K562 (cell line): ENCODE measurements around the gene C1orf167. TPM values are rescaled to one million over a fixed set of nuclear protein-coding genes. Genes with fewer than 3 reads are reported as not detected.

ENCODE experiments used
- BRCA1 ChIP-seq, 2 experiments: fragments of 450-650 bp in 1 of 2; sonication (generic) in 1 of 2; formaldehyde crosslinking in 1 of 2; IDR thresholded peaks; 2 replicates each; pipeline versions ENCODE4 v1.5.0 to v1.6.1; 2017 to 2020; ENCODE audit warnings: mild to moderate bottlenecking in 1 of 2, missing genetic modification reagents in 1 of 2
- CBFA2T2 ChIP-seq: fragments of 450-650 bp; conservative IDR thresholded peaks from 2 replicates; pipeline ENCODE4 v1.6.1; 2017; ENCODE audit warnings: mild to moderate bottlenecking
- CBX5 ChIP-seq: IDR thresholded peaks from 2 replicates; pipeline ENCODE4 v1.6.1; 2014; ENCODE audit warnings: low read depth, borderline replicate concordance
- E4F1 ChIP-seq: fragments of 250-450 bp; sonication (Bioruptor Pico); IDR thresholded peaks from 2 replicates; pipeline ENCODE4 v1.5.0; 2021; ENCODE audit warnings: mild to moderate bottlenecking, borderline replicate concordance
- FOXA3 ChIP-seq, 2 experiments: fragments of 450-650 bp in 1 of 2; sonication (generic) in 1 of 2; formaldehyde crosslinking; IDR thresholded peaks in 1 of 2; conservative IDR thresholded peaks in 1 of 2; 2 replicates each; pipeline versions ENCODE4 v1.4.0 to v1.8.0; 2020 to 2022; ENCODE audit warnings: mild to moderate bottlenecking in 2 of 2, missing genetic modification reagents in 1 of 2
- FOXJ3 ChIP-seq: sonication (generic); formaldehyde crosslinking; IDR thresholded peaks from 2 replicates; pipeline ENCODE4 v1.4.0; 2020; ENCODE audit warnings: mild to moderate bottlenecking, missing genetic modification reagents
- HOMEZ ChIP-seq: fragments of 250-450 bp; sonication (Bioruptor Pico); IDR thresholded peaks from 2 replicates; pipeline ENCODE4 v1.4.0; 2020; ENCODE audit warnings: mild to moderate bottlenecking, moderate library complexity
- JUNB ChIP-seq: fragments of 450-650 bp; formaldehyde crosslinking; conservative IDR thresholded peaks from 2 replicates; pipeline ENCODE4 v1.4.0; 2020; ENCODE audit warnings: mild to moderate bottlenecking
- KDM5B ChIP-seq: fragments of 200-600 bp; sonication (generic); IDR thresholded peaks from 2 replicates; pipeline ENCODE4 v1.6.1; 2012; ENCODE audit warnings: low read depth, mild to moderate bottlenecking, moderate library complexity, low read length, control low read depth, inconsistent platforms; ENCODE audit not compliant: insufficient replicate concordance
- NFIX ChIP-seq: fragments of 250-450 bp; sonication (Bioruptor Pico); IDR thresholded peaks from 2 replicates; pipeline ENCODE4 v1.4.0; 2020; ENCODE audit warnings: low read depth, mild to moderate bottlenecking, moderate library complexity
- NR2C2 ChIP-seq, 2 experiments: fragments of 200-800 bp in 1 of 2; sonication (Bioruptor generic) in 1 of 2; sonication (generic) in 1 of 2; formaldehyde crosslinking in 1 of 2; IDR thresholded peaks; 2 replicates each; pipeline versions ENCODE4 v1.6.1 to v1.8.0; 2016 to 2022; ENCODE audit warnings: mild to moderate bottlenecking in 1 of 2, missing compliant biosample characterization in 1 of 2, missing genetic modification characterization in 1 of 2, missing genetic modification reagents in 1 of 2
- PHF8 ChIP-seq: fragments of 200-600 bp; sonication (generic); IDR thresholded peaks from 2 replicates; pipeline ENCODE4 v1.6.1; 2012; ENCODE audit warnings: mixed run types, mild to moderate bottlenecking, inconsistent platforms, low read length, moderate library complexity, borderline replicate concordance
- SNAPC5 ChIP-seq: fragments of 250-450 bp; sonication (Bioruptor Pico); IDR thresholded peaks from 2 replicates; pipeline ENCODE4 v1.8.0; 2021; ENCODE audit warnings: moderate library complexity, mild to moderate bottlenecking, inconsistent platforms
- TCF7 ChIP-seq: sonication (generic); IDR thresholded peaks from 2 replicates; pipeline ENCODE4 v1.6.1; 2016; ENCODE audit warnings: antibody characterized with exemption, borderline replicate concordance
- TEAD1 ChIP-seq, 2 experiments: fragments of 450-650 bp in 1 of 2; sonication (generic) in 1 of 2; formaldehyde crosslinking; IDR thresholded peaks; 2 replicates each; pipeline versions ENCODE4 v1.4.0 to v1.8.0; 2020 to 2022; ENCODE audit warnings: mild to moderate bottlenecking in 2 of 2, missing genetic modification reagents in 1 of 2
- XRCC4 ChIP-seq: IDR thresholded peaks from one replicate; pipeline ENCODE4 v1.6.1; 2011; ENCODE audit not compliant: insufficient read depth, insufficient read length; ENCODE audit errors: extremely low read depth
- ZBTB7A ChIP-seq: IDR thresholded peaks from 2 replicates; pipeline ENCODE4 v1.6.1; 2011; ENCODE audit warnings: low read depth, mild to moderate bottlenecking, low read length, moderate library complexity, borderline replicate concordance; ENCODE audit not compliant: control insufficient read depth
- ZNF23 ChIP-seq: fragments of 250-450 bp; sonication (Bioruptor Pico); IDR thresholded peaks from 2 replicates; pipeline ENCODE4 v1.4.0; 2020; ENCODE audit warnings: mild to moderate bottlenecking
- ZNF395 ChIP-seq: fragments of 200-800 bp; sonication (Bioruptor generic); IDR thresholded peaks from 2 replicates; pipeline ENCODE4 v1.6.1; 2017; ENCODE audit warnings: missing genetic modification characterization, missing compliant biosample characterization
- ZNF586 ChIP-seq: fragments of 450-650 bp; formaldehyde crosslinking; conservative IDR thresholded peaks from 2 replicates; pipeline ENCODE4 v1.4.0; 2020; ENCODE audit warnings: mild to moderate bottlenecking, moderate library complexity
- polyA plus RNA-seq, 8 experiments: library from polyadenylated mRNA; depleted of rRNA in 4 of 8; stranded (reverse) in 5 of 8; unstranded in 3 of 8; fragments of >200 nt; fragmentation: Nextera tagmentation in 2 of 8; fragmentation: Illumina TruSeq in 1 of 8; extraction: Ambion mirVana in 2 of 8; extraction: Trizol in 1 of 8; gene quantifications; 2 replicates each; pipeline versions ENCODE4 v1.2.1 to v1.2.3, GENCODE V29; 2011 to 2014; ENCODE audit warnings: inconsistent platforms in 1 of 8, missing spikeins in 1 of 8
- total RNA-seq, 7 experiments: library from RNA; depleted of rRNA in 6 of 7; stranded (reverse); fragments of >200 nt in 6 of 7; fragmentation: Illumina TruSeq in 2 of 7; extraction: Trizol in 2 of 7; gene quantifications; 2 replicates each; pipeline versions ENCODE4 v1.2.1 to v1.2.3, GENCODE V29; 2011 to 2021; ENCODE audit warnings: low replicate concordance in 1 of 7

Gene C1orf167
- total and polyA plus RNA-seq, 9 of the 15 experiments (the other 6 are each of a cell fraction or from before 2014, with no cell fraction given): 0.22 to 0.86 (median 0.31) TPM; not detected in 2

- TF ChIP-seq FOXJ3 (no peak), ZBTB7A (0 out of 2 replicates have a peak, but pooled peaks have one; percentile 6), SNAPC5 (no peak), CBX5 (no peak), TEAD1 (CRISPR knock-in tag; IDR thresholded peaks at IDR 0.05) (peak in 1 of 2 experiments; percentile 85; a peak in 3 of 4 replicates), CBFA2T2 (no peak), BRCA1 (IDR thresholded peaks at IDR 0.05) (no peak), BRCA1 (CRISPR knock-in tag; IDR thresholded peaks at IDR 0.05) (no peak), ZNF586 (CRISPR knock-in tag) (no peak), FOXA3 (CRISPR knock-in tag; conservative IDR thresholded peaks at IDR 0.05 in 1 of 2, IDR thresholded peaks at IDR 0.05 in 1 of 2) (no peak), PHF8 (peak; percentile 14; the same call in 1 of the 2 replicates), XRCC4 (no peak), KDM5B (peak; percentile 49), HOMEZ (CRISPR knock-in tag) (no peak), E4F1 (CRISPR knock-in tag) (no peak; the same call in 1 of the 2 replicates), ZNF23 (CRISPR knock-in tag) (no peak; the same call in 1 of the 2 replicates), JUNB (CRISPR knock-in tag) (no peak), TCF7 (no peak), NFIX (CRISPR knock-in tag) (0 out of 2 replicates have a peak, but pooled peaks have one; percentile 27), NR2C2 (CRISPR knock-in tag; IDR thresholded peaks at IDR 0.05) (peak; percentile 45; the same call in 1 of the 2 replicates), NR2C2 (tag; IDR thresholded peaks at IDR 0.05) (peak; percentile 94), ZNF395 (CRISPR knock-in tag) (no peak)
Measured at GRCh38 chr1:11797525-11798216, 35.7 kb downstream of the C1orf167 start (continued).
